Mucosa of descending colon (tissue), 3 donors: ENCODE results near the gene FCHO1. TPM values are rescaled to one million over a fixed set of nuclear protein-coding genes. Genes with fewer than 3 reads are reported as not detected.

Experiments used
- ATAC-seq: fragments of 200-7000 bp; cut with Tn5 transposase; one replicate; pipeline ENCODE4 v1.9.1; 2020; ENCODE audit warnings: mild to moderate bottlenecking, moderate library complexity
- DNase-seq, 3 donors: peaks; one replicate each; pipeline ENCODE4 v3.0.0-alpha.2; 2020
- H3K36me3 ChIP-seq: fragments of 200-600 bp; one replicate; pipeline ENCODE4 v1.8.0; 2021; ENCODE audit warnings: low read depth, mild to moderate bottlenecking
- H3K4me1 ChIP-seq: fragments of 200-600 bp; one replicate; pipeline ENCODE4 v1.8.0; 2021; ENCODE audit warnings: low read depth, mild to moderate bottlenecking
- H3K4me3 ChIP-seq: fragments of 200-600 bp; one replicate; pipeline ENCODE4 v1.8.0; 2021; ENCODE audit warnings: mild to moderate bottlenecking
- H3K9me3 ChIP-seq: fragments of 200-600 bp; one replicate; pipeline ENCODE4 v1.8.0; 2021; ENCODE audit warnings: mild to moderate bottlenecking
- intact Hi-C, 2 donors: fragments of 100-400 bp; cut with DNase I in 1 of 2; cut with micrococcal nuclease in 1 of 2; formaldehyde crosslinking; loops; one replicate each; pipeline versions ENCODE4 v1.11.0 to v1.11.1; 2022; cut with DNase I, micrococcal nuclease
- long read RNA-seq, 2 donors: library from polyadenylated mRNA; unstranded; transcript quantifications; one replicate each; pipeline ENCODE4 v2.0.0, GENCODE V29; 2019 to 2021
- total RNA-seq, 3 donors: library from RNA; stranded (reverse); fragmentation: NEBNext Ultra II Directional in 2 of 3; extraction: Animal tissue kit (Norgen Biotek cat#: 25700) in 2 of 3; gene quantifications; one replicate each; pipeline versions ENCODE4 v1.2.1 to v1.2.4, GENCODE V29; 2021 to 2023
- TF ChIP-seq, protein P1 (sequence below): fragments of 200-600 bp; IDR thresholded peaks from one replicate; pipeline ENCODE4 v1.8.0; 2022; ENCODE audit warnings: antibody characterized with exemption, mild to moderate bottlenecking
- donor health status: DM: no; HTN: no; CAD: no; lungs with moderate emphysema.
- donor health status: DM: no; HTN: no; CAD: no.
- donor health status: DM: no; HTN: yes; CAD: no.

FCHO1 gene, protein sequence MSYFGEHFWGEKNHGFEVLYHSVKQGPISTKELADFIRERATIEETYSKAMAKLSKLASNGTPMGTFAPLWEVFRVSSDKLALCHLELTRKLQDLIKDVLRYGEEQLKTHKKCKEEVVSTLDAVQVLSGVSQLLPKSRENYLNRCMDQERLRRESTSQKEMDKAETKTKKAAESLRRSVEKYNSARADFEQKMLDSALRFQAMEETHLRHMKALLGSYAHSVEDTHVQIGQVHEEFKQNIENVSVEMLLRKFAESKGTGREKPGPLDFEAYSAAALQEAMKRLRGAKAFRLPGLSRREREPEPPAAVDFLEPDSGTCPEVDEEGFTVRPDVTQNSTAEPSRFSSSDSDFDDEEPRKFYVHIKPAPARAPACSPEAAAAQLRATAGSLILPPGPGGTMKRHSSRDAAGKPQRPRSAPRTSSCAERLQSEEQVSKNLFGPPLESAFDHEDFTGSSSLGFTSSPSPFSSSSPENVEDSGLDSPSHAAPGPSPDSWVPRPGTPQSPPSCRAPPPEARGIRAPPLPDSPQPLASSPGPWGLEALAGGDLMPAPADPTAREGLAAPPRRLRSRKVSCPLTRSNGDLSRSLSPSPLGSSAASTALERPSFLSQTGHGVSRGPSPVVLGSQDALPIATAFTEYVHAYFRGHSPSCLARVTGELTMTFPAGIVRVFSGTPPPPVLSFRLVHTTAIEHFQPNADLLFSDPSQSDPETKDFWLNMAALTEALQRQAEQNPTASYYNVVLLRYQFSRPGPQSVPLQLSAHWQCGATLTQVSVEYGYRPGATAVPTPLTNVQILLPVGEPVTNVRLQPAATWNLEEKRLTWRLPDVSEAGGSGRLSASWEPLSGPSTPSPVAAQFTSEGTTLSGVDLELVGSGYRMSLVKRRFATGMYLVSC
- 1 to 10 TPM; 3.4 to 4.4 (median 4.2) TPM for total RNA-seq
- long read RNA-seq, donor 1, partial matches to known transcripts = 2 of 4 reads
- long read RNA-seq, donor 1, other reads (novel, unspliced or antisense) = 2 of 4 reads
- long read RNA-seq, donor 2, partial matches to known transcripts = 4 of 6 reads
- long read RNA-seq, donor 2, other reads (novel, unspliced or antisense) = 2 of 6 reads

DNA sequence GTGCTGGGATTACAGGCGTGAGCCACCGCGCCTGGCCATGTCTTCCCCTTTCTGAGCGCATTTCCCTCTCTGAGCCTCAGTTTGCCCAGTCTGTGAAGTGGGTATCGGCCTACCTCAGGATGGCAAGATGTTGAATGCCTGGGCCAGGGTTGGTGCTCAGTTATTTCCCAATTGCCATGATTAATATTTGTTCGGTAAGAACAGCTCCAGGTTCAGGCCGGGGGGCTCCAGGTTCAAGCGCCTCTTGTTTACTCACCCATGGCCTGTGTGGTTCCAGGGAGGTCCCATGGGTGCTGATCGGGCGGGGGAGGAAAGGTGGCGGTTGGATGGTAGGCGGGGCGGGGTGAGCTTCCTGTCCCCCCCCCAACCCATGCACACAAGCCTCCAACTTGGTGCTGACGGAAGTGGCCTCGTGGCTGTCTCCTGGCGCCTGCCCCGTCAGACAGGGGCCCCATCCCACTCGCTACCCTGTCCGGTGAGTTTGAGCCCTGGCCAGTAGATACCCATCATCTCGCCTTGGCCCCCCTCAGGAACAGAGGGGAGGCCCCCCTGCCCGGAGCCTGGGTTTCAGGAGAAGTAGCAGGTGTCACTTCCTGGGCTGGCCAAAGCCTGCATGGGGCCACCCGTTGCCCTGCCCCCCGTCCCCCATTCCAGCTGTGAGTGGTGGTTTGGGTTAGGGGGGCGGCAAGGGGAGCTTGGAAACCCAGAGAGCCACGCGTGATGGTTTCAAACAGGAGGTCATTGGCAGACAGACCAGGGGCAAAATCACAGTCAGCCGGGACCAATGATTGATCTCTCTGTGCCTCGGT is at the start of gene FCHO1:
TSS of gene FCHO1 (plus strand) at position 375 of the 809 bp plus-strand sequence. CDS start 3,688 bp downstream, outside the sequence.
- Histone ChIP-seq H3K4me1 (peaks cover 12% of the 10 kb centered on the region), H3K9me3 (no peaks in the 10 kb centered on the region), H3K4me3 (no peak within 1 kb of the TSS), H3K36me3 (no peaks in the 10 kb centered on the region)
- peak; percentile 69 to 90 (median 72) for DNase-seq
- intact Hi-C loops = no loop called here
- TF ChIP-seq, protein P1, sequence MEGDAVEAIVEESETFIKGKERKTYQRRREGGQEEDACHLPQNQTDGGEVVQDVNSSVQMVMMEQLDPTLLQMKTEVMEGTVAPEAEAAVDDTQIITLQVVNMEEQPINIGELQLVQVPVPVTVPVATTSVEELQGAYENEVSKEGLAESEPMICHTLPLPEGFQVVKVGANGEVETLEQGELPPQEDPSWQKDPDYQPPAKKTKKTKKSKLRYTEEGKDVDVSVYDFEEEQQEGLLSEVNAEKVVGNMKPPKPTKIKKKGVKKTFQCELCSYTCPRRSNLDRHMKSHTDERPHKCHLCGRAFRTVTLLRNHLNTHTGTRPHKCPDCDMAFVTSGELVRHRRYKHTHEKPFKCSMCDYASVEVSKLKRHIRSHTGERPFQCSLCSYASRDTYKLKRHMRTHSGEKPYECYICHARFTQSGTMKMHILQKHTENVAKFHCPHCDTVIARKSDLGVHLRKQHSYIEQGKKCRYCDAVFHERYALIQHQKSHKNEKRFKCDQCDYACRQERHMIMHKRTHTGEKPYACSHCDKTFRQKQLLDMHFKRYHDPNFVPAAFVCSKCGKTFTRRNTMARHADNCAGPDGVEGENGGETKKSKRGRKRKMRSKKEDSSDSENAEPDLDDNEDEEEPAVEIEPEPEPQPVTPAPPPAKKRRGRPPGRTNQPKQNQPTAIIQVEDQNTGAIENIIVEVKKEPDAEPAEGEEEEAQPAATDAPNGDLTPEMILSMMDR = no peak
- ATAC-seq = peak; percentile 73

DNA sequence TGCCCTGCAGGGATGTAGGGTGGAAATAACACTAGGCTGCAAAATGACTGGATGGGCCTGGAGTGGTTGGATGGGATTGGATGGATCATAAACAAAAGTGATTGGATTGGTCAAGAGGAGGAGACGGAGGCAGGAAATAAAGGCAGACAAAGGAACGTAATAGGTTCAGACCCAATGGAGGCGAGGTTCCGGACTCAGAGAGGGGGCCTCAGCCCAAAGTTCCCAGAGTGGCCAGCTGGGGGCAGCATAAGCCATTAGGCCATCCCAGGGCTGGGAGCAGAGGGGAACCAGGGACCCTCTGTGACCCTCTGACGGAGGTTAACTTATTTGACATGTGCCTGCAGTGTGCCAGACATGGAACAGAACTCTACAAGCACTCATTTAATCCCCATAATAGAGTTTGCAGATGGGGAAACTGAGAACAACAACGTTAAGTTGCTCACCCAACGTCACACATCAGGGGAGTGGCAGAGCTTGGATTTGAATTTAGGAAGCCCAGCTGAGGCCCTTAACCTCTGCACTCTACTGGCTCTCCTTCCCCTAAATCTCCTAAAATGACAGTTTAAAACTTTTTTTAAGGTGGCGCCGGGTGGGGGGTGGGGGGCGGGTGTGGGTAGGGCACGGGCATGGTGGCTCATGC is 47.3 kb upstream of the FCHO1 start:
- intact Hi-C loops = loop anchor here (10.0 kb wide), 1 partner anchor 151 kb away; the partner anchor contains the start of gene RPL18A (in 2 of the 2)
- DNase-seq = peak in 2 of 3 donors; percentile 73 to 81
- H3K4me1 ChIP-seq = no peaks in the 10 kb centered on the region
- no peaks in the 10 kb centered on the region for H3K9me3 ChIP-seq
- H3K4me3 ChIP-seq = no peak overlapping the region
- H3K36me3 ChIP-seq = no peaks in the 10 kb centered on the region
- TF ChIP-seq, protein P1 = peak; percentile 80
- ATAC-seq = peak; percentile 88

DNA sequence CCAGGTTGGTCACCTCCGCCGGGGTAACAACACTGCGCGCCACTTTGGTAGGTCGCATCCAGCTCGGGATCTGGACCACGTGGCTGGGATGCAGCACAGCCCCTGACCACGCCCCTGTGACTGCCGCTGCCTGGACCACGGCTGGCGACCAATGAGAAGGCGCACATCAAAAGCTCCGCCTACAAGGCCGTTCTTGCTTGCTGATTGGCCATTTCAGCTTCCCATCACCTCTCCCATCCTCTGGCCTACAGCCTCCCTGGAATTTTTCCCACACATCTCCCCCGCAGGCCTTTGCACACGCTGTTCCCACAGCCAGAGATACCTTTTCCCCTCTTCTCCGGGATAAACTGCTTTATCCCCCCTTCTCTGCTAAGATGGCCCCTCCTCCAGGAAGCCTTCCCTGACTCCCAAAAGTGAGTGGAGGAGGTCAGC is 44.5 kb upstream of the FCHO1 start:
- Histone ChIP-seq H3K4me3 (no peak overlapping the region), H3K4me1 (no peaks in the 10 kb centered on the region), H3K36me3 (no peaks in the 10 kb centered on the region), H3K9me3 (no peaks in the 10 kb centered on the region)
- intact Hi-C loops = loop anchor here (10.0 kb wide), 1 partner anchor 148 kb away; the partner anchor contains the start of gene RPL18A (in 2 of the 2)
- DNase-seq (no peak), ATAC-seq (no peak)
- TF ChIP-seq, protein P1 = no peak

DNA sequence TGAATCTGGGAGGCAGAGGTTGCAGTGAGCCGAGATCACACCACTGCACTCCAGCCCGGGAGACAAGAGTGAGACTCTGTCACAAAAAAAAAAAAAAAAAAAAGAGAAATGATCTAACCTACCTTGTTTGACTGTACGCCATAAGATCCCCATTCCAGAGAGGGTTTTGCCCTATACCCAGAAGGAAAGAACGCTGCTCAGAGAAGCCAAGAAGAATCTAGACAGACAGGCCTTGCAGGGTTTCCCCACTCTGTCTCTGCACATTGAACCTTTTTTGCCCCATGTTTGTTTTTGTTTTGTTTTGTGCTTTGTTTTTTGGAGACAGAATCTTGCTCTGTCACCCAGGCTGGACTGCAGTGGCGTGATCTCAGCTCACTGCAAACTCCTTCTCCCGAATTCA is 39.4 kb upstream of the FCHO1 start:
- intact Hi-C loops = loop anchor here in 1 of 2 donors (10.0 kb wide), 1 partner anchor 63 kb away; no protein-coding TSS in a partner anchor
- H3K4me3 ChIP-seq = no peak overlapping the region
- H3K9me3 ChIP-seq = no peaks in the 10 kb centered on the region
- H3K4me1 ChIP-seq = no peaks in the 10 kb centered on the region
- TF ChIP-seq, protein P1 = no peak
- no peak for ATAC-seq
- no peak for DNase-seq
- H3K36me3 ChIP-seq = no peaks in the 10 kb centered on the region
